RWPE1 (cell line): Measurements from ENCODE around the gene SRGAP1.

ENCODE experiments used
- CTCF ChIA-PET: fragments of 350-600 bp; sonication (Branson Sonifier 250); formaldehyde crosslinking; extraction: SDS; loops from one replicate; lab custom pipeline; 2021; lab: Yijun Ruan, JAX
- POLR2A ChIA-PET: fragments of 400-600 bp; formaldehyde crosslinking; extraction: SDS; loops from one replicate; lab custom pipeline; 2020; ENCODE audit warnings: antibody characterized with exemption; ENCODE audit not compliant: low non-redundant PET; lab: Yijun Ruan, JAX
- DNase-seq: peaks from one replicate; pipeline ENCODE4 v3.0.0; 2012; ENCODE audit warnings: low spot score
- H3K27ac ChIP-seq: fragments of 450-650 bp; 2 replicates; pipeline ENCODE4 v1.5.1; 2017
- TF ChIP-seq, protein P1 (sequence below): fragments of 450-650 bp; conservative IDR thresholded peaks from 2 replicates; pipeline ENCODE4 v1.5.1; 2017; ENCODE audit warnings: low read depth, mild to moderate bottlenecking

The SRGAP1 gene

GRCh38 chr12:64059685-64060084 is 215.2 kb downstream of the SRGAP1 start:
- no peak for DNase-seq
- no peak overlapping the region for H3K27ac ChIP-seq
- CTCF ChIA-PET: no interaction called here
- TF ChIP-seq, protein P1, sequence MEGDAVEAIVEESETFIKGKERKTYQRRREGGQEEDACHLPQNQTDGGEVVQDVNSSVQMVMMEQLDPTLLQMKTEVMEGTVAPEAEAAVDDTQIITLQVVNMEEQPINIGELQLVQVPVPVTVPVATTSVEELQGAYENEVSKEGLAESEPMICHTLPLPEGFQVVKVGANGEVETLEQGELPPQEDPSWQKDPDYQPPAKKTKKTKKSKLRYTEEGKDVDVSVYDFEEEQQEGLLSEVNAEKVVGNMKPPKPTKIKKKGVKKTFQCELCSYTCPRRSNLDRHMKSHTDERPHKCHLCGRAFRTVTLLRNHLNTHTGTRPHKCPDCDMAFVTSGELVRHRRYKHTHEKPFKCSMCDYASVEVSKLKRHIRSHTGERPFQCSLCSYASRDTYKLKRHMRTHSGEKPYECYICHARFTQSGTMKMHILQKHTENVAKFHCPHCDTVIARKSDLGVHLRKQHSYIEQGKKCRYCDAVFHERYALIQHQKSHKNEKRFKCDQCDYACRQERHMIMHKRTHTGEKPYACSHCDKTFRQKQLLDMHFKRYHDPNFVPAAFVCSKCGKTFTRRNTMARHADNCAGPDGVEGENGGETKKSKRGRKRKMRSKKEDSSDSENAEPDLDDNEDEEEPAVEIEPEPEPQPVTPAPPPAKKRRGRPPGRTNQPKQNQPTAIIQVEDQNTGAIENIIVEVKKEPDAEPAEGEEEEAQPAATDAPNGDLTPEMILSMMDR: no peak
- POLR2A ChIA-PET: no interaction called here

DNA sequence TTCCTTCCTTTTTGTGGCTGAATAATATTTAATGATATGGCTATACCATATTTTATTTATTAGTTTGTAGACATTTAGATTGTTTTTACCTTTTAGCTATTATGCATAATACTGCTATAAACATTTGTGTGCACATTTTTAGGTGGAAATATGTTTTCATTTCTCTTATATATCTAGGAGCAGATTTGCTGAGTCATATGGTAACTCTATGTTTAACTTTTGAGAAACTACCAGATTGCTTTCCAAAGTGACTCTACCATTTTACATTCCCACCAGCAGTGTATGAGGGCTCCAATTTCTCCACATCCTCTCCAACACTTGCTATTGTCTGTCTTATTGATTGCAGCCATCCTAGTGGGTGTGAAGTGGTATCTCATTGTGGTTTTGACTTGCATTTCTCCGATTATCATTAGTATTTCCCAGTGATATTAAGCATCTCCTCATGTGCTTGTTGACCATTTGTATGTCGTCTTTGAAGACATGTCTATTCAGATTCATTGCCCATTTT is 217.4 kb downstream of the SRGAP1 start:
- H3K27ac ChIP-seq: no peak overlapping the region
- CTCF ChIA-PET: no interaction called here
- TF ChIP-seq, protein P1: no peak
- no peak for DNase-seq
- POLR2A ChIA-PET: no interaction called here

DNA sequence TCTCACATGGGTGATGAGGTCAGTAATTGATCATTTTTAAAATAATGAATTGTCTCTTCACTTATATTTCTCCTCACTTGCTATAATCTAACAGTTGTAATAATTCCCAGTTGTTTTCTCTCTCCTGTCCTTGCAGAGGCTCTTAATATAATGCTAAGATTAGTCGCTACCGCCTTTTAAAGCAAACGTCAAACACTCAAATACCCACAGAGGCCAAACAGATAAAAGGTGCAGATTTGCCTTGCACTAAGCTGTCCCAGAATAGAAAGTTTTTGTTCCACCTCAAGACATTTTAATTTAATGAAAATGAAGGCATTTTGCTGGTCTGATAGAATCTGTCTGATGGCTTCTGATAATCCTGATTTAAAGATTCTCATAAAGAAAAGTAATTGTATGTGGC is 218.6 kb downstream of the SRGAP1 start:
- ChIA-PET CTCF (interaction anchor here (0.5 kb wide), 1 partner anchor 157 kb away, joined by 8 read pairs; no protein-coding TSS in a partner anchor), POLR2A (no interaction called here)
- no peak for DNase-seq
- no peak overlapping the region for H3K27ac ChIP-seq
- TF ChIP-seq, protein P1: no peak

DNA sequence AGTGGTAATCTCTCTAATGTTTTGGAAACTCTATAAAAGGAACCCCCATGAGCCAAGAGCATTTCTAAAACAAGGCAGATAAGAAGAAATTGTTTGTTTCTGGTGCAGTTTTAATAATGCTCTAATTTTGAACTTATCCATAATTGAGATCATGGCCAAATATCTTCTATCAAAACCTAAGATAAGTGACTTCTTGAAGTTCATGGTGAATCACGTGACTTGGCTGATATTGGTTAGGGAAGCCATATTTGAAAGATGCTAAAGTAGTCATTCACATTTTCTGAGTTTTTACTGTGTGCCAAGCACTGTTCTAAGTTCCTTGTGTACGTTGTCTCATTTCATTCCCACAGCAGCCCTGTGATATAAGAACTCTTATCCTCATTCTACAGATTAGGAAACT is 219.7 kb downstream of the SRGAP1 start:
- CTCF ChIA-PET: no interaction called here

DNA sequence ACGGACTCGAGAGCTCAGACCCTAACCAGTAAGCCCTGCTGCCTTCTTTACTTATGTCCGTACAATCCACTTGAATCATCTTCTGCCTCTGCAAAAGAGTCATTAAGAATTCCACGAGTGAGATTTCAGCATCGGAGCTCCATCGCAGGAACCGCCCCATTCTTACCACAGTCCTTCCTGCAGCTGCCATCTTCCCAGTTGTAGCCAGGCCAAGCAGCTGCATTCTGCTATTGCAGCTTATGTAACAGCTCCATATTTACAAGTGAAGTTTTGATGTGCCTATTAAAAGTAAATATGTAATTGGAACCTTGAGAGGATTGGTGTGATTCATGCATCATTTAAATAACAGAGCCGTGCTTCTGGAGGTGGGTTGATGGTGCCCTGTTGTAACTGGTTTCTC is 220.2 kb downstream of the SRGAP1 start:
- TF ChIP-seq, protein P1: no peak
- ChIA-PET CTCF (no interaction called here), POLR2A (no interaction called here)
- H3K27ac ChIP-seq: no peak overlapping the region
- no peak for DNase-seq

More for the DNA sequence above, 219.7 kb downstream of the SRGAP1 start:
- TF ChIP-seq, protein P1: no peak
- no peak for DNase-seq
- POLR2A ChIA-PET: no interaction called here
- no peak overlapping the region for H3K27ac ChIP-seq

GRCh38 chr12:64065881-64066451 is 221.5 kb downstream of the SRGAP1 start:
- no peak overlapping the region for H3K27ac ChIP-seq
- CTCF ChIA-PET: interaction anchor here (0.6 kb wide), 1 partner anchor 227 kb away, joined by 5 read pairs; no protein-coding TSS in a partner anchor
- POLR2A ChIA-PET: no interaction called here

More at GRCh38 chr12:64065881-64066451, 221.5 kb downstream of the SRGAP1 start:
- no peak for DNase-seq
- TF ChIP-seq, protein P1: no peak
